DND-41 (cell line): ENCODE results near the gene CLIC1.

ENCODE experiments used
- CTCF ChIP-seq: IDR thresholded peaks from 2 replicates; pipeline ENCODE4 v1.5.1; 2012; ENCODE audit warnings: borderline replicate concordance, low read length, moderate library complexity, mild to moderate bottlenecking; ENCODE audit not compliant: poor library complexity, severe bottlenecking; ENCODE audit errors: extremely low read depth
- EZH2 ChIP-seq: IDR thresholded peaks from 3 replicates; pipeline ENCODE4 v1.6.1; 2012; ENCODE audit warnings: borderline replicate concordance, low read depth, mild to moderate bottlenecking, moderate library complexity, low read length, inconsistent platforms; ENCODE audit not compliant: severe bottlenecking

- TF ChIP-seq EZH2 (no peak), CTCF (no peak)
Measured at GRCh38 chr6:31752739-31753319, 16.5 kb upstream of the CLIC1 start.
